H1 (cell line): ENCODE data around the gene KCNN1. TPM values are rescaled to one million over a fixed set of nuclear protein-coding genes. Genes with fewer than 3 reads are reported as not detected.

Source experiments
- CTCF ChIA-PET: fragments of 300-600 bp; sonication (Branson Sonifier 250); formaldehyde crosslinking; loops from one replicate; lab custom pipeline; 2021; ENCODE audit not compliant: partially characterized antibody; lab: Charles Lee
- POLR2A ChIA-PET: fragments of 300-600 bp; sonication (Branson Sonifier 250); formaldehyde crosslinking; loops from one replicate; lab custom pipeline; 2021; ENCODE audit warnings: inconsistent platforms; ENCODE audit not compliant: partially characterized antibody; lab: Charles Lee
- DNase-seq, 2 experiments: peaks; one replicate each; pipeline versions ENCODE4 v3.0.0 to v3.0.0-alpha.2; 2010 to 2022; ENCODE audit warnings: low spot score in 2 of 2, low read depth in 1 of 2, mixed read lengths in 1 of 2
- FAIRE-seq: peaks from 2 replicates; lab custom pipeline; 2011; peaks lifted over from hg19 to GRCh38; lab: Jason Lieb, UNC
- H2AFZ ChIP-seq: 2 replicates; pipeline ENCODE4 v1.8.1; 2012; ENCODE audit warnings: low read length, inconsistent platforms
- H2AK5ac ChIP-seq: 2 replicates; pipeline ENCODE4 v1.6.1; 2013; ENCODE audit warnings: low read depth, low read length
- H2BK120ac ChIP-seq: replicated peaks from 2 replicates; pipeline ENCODE3; 2013; ENCODE audit warnings: low read depth, low read length, inconsistent platforms
- H2BK12ac ChIP-seq: 2 replicates; pipeline ENCODE4 v1.6.1; 2013; ENCODE audit warnings: low read depth, low read length
- H2BK15ac ChIP-seq: 2 replicates; pipeline ENCODE4 v1.6.1; 2013; ENCODE audit warnings: low read length
- H2BK20ac ChIP-seq: 2 replicates; pipeline ENCODE4 v1.6.1; 2013; ENCODE audit warnings: low read length
- H2BK5ac ChIP-seq: 2 replicates; pipeline ENCODE4 v1.6.1; 2013; ENCODE audit warnings: low read depth, low read length
- H3K14ac ChIP-seq: 2 replicates; pipeline ENCODE4 v1.6.1; 2013; ENCODE audit warnings: inconsistent platforms; ENCODE audit not compliant: insufficient read length
- H3K18ac ChIP-seq: 2 replicates; pipeline ENCODE4 v1.6.1; 2013; ENCODE audit warnings: low read length; ENCODE audit errors: extremely low read depth
- H3K23ac ChIP-seq: 2 replicates; pipeline ENCODE4 v1.6.1; 2013; ENCODE audit warnings: inconsistent platforms; ENCODE audit not compliant: insufficient read length
- H3K23me2 ChIP-seq: 2 replicates; pipeline ENCODE4 v1.6.1; 2013; ENCODE audit warnings: low read depth, low read length
- H3K27ac ChIP-seq: 2 replicates; pipeline ENCODE4 v1.6.1; 2011; ENCODE audit warnings: low read depth, low read length, inconsistent platforms
- H3K27me3 ChIP-seq, 4 experiments: replicated peaks in 1 of 4; 1 replicate in 1 of 4; 2 replicates in 3 of 4; pipeline versions ENCODE4 v1.6.1 to v1.8.1; 2011 to 2013; ENCODE audit warnings: low read length in 3 of 4, mild to moderate bottlenecking in 3 of 4, inconsistent platforms in 2 of 4, mixed read lengths in 2 of 4, moderate library complexity in 1 of 4; ENCODE audit not compliant: control insufficient read depth in 3 of 4, insufficient read depth in 3 of 4; ENCODE audit errors: extremely low read depth in 1 of 4
- H3K36me3 ChIP-seq, 4 experiments: 2 replicates each; pipeline versions ENCODE4 v1.6.1 to v1.8.1; 2011 to 2013; ENCODE audit warnings: mild to moderate bottlenecking in 4 of 4, low read length in 3 of 4, moderate library complexity in 2 of 4, control low read depth in 1 of 4, inconsistent platforms in 1 of 4; ENCODE audit not compliant: insufficient read depth in 4 of 4, control insufficient read depth in 2 of 4
- H3K4ac ChIP-seq: replicated peaks from 2 replicates; pipeline ENCODE3; 2013; ENCODE audit warnings: low read length, low read depth, mixed read lengths, inconsistent platforms; ENCODE audit not compliant: insufficient read length
- H3K4me1 ChIP-seq, 4 experiments: replicated peaks in 1 of 4; 1 replicate in 1 of 4; 2 replicates in 3 of 4; pipeline versions ENCODE4 v1.6.1 to v1.8.1; 2011 to 2013; ENCODE audit warnings: low read length in 3 of 4, inconsistent platforms in 2 of 4, mixed read lengths in 1 of 4; ENCODE audit not compliant: insufficient read depth in 4 of 4, control insufficient read depth in 3 of 4
- H3K4me2 ChIP-seq, 2 experiments: 2 replicates each; pipeline versions ENCODE4 v1.6.1 to v1.8.1; 2011 to 2013; ENCODE audit warnings: low read depth in 2 of 2, low read length in 2 of 2, control low read depth in 1 of 2, inconsistent platforms in 1 of 2, mild to moderate bottlenecking in 1 of 2; ENCODE audit not compliant: insufficient read depth in 1 of 2
- H3K4me3 ChIP-seq, 4 experiments: fragments of 200-600, 300-600 bp in 1 of 4; sonication (generic), shearing (Covaris generic), sonication (Bioruptor Twin) in 1 of 4; 2 replicates each; pipeline versions ENCODE4 v1.5.1 to v1.8.1; 2011 to 2016; ENCODE audit warnings: low read length in 4 of 4, low read depth in 3 of 4, control low read depth in 2 of 4, inconsistent platforms in 2 of 4, mild to moderate bottlenecking in 2 of 4, mixed read lengths in 1 of 4, moderate library complexity in 1 of 4; ENCODE audit not compliant: insufficient read depth in 2 of 4; ENCODE audit errors: extremely low read depth in 1 of 4
- H3K56ac ChIP-seq: replicated peaks from 2 replicates; pipeline ENCODE3; 2013; ENCODE audit warnings: low read depth, mild to moderate bottlenecking, mixed read lengths, low read length, inconsistent platforms; ENCODE audit not compliant: insufficient read length
- H3K79me1 ChIP-seq: 2 replicates; pipeline ENCODE4 v1.6.1; 2013; ENCODE audit warnings: low read depth, low read length, control low read depth
- H3K79me2 ChIP-seq, 2 experiments: 2 replicates each; pipeline versions ENCODE4 v1.6.1 to v1.8.1; 2012 to 2013; ENCODE audit warnings: low read length in 2 of 2, mild to moderate bottlenecking in 2 of 2, inconsistent platforms in 1 of 2; ENCODE audit not compliant: insufficient read depth in 2 of 2, control insufficient read depth in 1 of 2
- H3K9ac ChIP-seq, 4 experiments: replicated peaks in 1 of 4; 1 replicate in 1 of 4; 2 replicates in 3 of 4; pipeline versions ENCODE4 v1.6.1 to v1.8.1; 2011 to 2013; ENCODE audit warnings: low read depth in 3 of 4, low read length in 3 of 4, control low read depth in 2 of 4, mild to moderate bottlenecking in 2 of 4, moderate library complexity in 2 of 4, inconsistent platforms in 1 of 4; ENCODE audit errors: extremely low read depth in 1 of 4
- H3K9me3 ChIP-seq, 2 experiments: 2 replicates each; pipeline versions ENCODE4 v1.6.1 to v1.8.1; 2012 to 2013; ENCODE audit warnings: mild to moderate bottlenecking in 2 of 2, moderate library complexity in 2 of 2, control low read depth in 1 of 2, inconsistent platforms in 1 of 2, low read depth in 1 of 2, low read length in 1 of 2, mixed read lengths in 1 of 2; ENCODE audit not compliant: insufficient read depth in 2 of 2
- H4K20me1 ChIP-seq, 2 experiments: replicated peaks in 1 of 2; 2 replicates each; pipeline versions ENCODE3 to v1.8.1; 2011 to 2013; ENCODE audit warnings: inconsistent platforms in 2 of 2, low read length in 2 of 2, mild to moderate bottlenecking in 1 of 2; ENCODE audit not compliant: insufficient read depth in 2 of 2, control insufficient read depth in 1 of 2
- H4K5ac ChIP-seq: 2 replicates; pipeline ENCODE4 v1.6.1; 2013; ENCODE audit warnings: low read length, low read depth, mixed read lengths, inconsistent platforms; ENCODE audit not compliant: insufficient read length
- H4K8ac ChIP-seq: 2 replicates; pipeline ENCODE4 v1.8.0; 2013; ENCODE audit warnings: mild to moderate bottlenecking, moderate library complexity, low read length, inconsistent platforms; ENCODE audit not compliant: insufficient read depth; ENCODE audit errors: extremely low read depth
- H4K91ac ChIP-seq: replicated peaks from 2 replicates; pipeline ENCODE3; 2013; ENCODE audit warnings: low read length, mixed read lengths, inconsistent platforms; ENCODE audit not compliant: insufficient read length
- CEBPB ChIP-seq: IDR thresholded peaks from 2 replicates; pipeline ENCODE4 v1.6.1; 2012; ENCODE audit warnings: low read depth, low read length
- EZH2 ChIP-seq: fragments of 200-600 bp; sonication (generic); IDR thresholded peaks from 2 replicates; pipeline ENCODE4 v1.7.1; 2012; ENCODE audit warnings: low read depth, mild to moderate bottlenecking, moderate library complexity, low read length, inconsistent platforms; ENCODE audit not compliant: severe bottlenecking
- KDM4A ChIP-seq: IDR thresholded peaks from one replicate; pipeline ENCODE4 v1.7.1; 2012; ENCODE audit warnings: low read depth, mild to moderate bottlenecking, moderate library complexity, low read length, inconsistent platforms; ENCODE audit not compliant: severe bottlenecking
- SIN3A ChIP-seq, 2 experiments: IDR thresholded peaks in 1 of 2; conservative IDR thresholded peaks in 1 of 2; 2 replicates each; pipeline ENCODE4 v1.6.1; 2011 to 2012; ENCODE audit warnings: low read length in 2 of 2, improper control_type of control experiment in 1 of 2, low read depth in 1 of 2, mild to moderate bottlenecking in 1 of 2
- YY1 ChIP-seq: IDR thresholded peaks from 2 replicates; pipeline ENCODE4 v1.6.1; 2011; ENCODE audit warnings: low read depth, mild to moderate bottlenecking, low read length
- WGBS, 2 experiments: shearing (Covaris generic) in 1 of 2; methylation state at CpG; one replicate each; pipeline versions ENCODE4 v1.1.6 to v1.1.7; 2013 to 2015; ENCODE audit warnings: low lambda C conversion rate in 2 of 2, mixed read lengths in 2 of 2, inconsistent platforms in 1 of 2, low coverage in 1 of 2, missing lambda C conversion rate in 1 of 2; ENCODE audit not compliant: insufficient replicate concordance in 2 of 2, insufficient coverage in 1 of 2, insufficient read length in 1 of 2; ENCODE audit errors: extremely low coverage in 1 of 2, missing lambda C conversion rate in 1 of 2; 5-methylcytosine and 5-hydroxymethylcytosine counted together
- polyA plus RNA-seq, 7 experiments: library from polyadenylated mRNA; depleted of rRNA in 3 of 7; stranded (reverse) in 5 of 7; unstranded in 2 of 7; fragments of >200 nt in 5 of 7; fragments of 200-250 nt in 2 of 7; gene quantifications; 1 replicate in 5 of 7; 2 replicates in 1 of 7; 4 replicates in 1 of 7; pipeline versions ENCODE4 v1.2.1 to v1.2.3, GENCODE V29; 2011 to 2013; ENCODE audit warnings: missing spikeins in 2 of 7, mixed read lengths in 2 of 7
- total RNA-seq: library from RNA; stranded (reverse); fragmentation: NEBNext Ultra II Directional; extraction: Animal tissue kit (Norgen Biotek cat#: 25700); gene quantifications from 2 replicates; pipeline ENCODE4 v1.2.1, GENCODE V29; 2021

The KCNN1 gene
- total and polyA plus RNA-seq, 2 of the 8 experiments (the other 6 are each of a cell fraction or from before 2014, with no cell fraction given), result 11.0 to 12.5 TPM

- DNase-seq, result peak in 1 of 2 experiments; percentile 62
- H4K91ac ChIP-seq, result peak overlapping the region; percentile 76
- H3K14ac ChIP-seq, result no peak overlapping the region
- no peaks in the 10 kb centered on the region for H3K79me2 ChIP-seq
- H4K20me1 ChIP-seq, result peaks cover 0 to 2% of the 10 kb centered on the region in 2 experiments
- H4K8ac ChIP-seq, result peak overlapping the region; percentile 68
- POLR2A ChIA-PET, result interaction anchor here (0.5 to 4.1 kb wide), 7 partner anchors 9 to 330 kb away, joined by 3 to 21 read pairs (median 6); partner anchors contain the start of gene JUND
- H3K4me3 ChIP-seq, result peak overlapping the region; percentile 48 to 73 (median 52)
- H3K9ac ChIP-seq, result peak overlapping the region in 1 of 4 experiments; percentile 13; a peak in 1 of 7 replicates
- H3K23me2 ChIP-seq, result peaks cover 30% of the 10 kb centered on the region
- H3K4ac ChIP-seq, result no peak overlapping the region
- H3K36me3 ChIP-seq, result no peaks in the 10 kb centered on the region
- H3K9me3 ChIP-seq, result no peaks in the 10 kb centered on the region
- H3K23ac ChIP-seq, result no peak overlapping the region
- TF ChIP-seq YY1 (no peak), KDM4A (peak; percentile 26), CEBPB (no peak), SIN3A (conservative IDR thresholded peaks at IDR 0.05 in 1 of 2, IDR thresholded peaks at IDR 0.05 in 1 of 2; ENCODE audit: low read depth in 1 of 2, low read length in 2 of 2) (0 out of 4 replicates have a peak, but pooled peaks of 1 of the 2 experiments have one; percentile 39), EZH2 (peak; percentile 4)
- H3K18ac ChIP-seq, result peak overlapping the region; percentile 68
- H2AK5ac ChIP-seq, result no peak overlapping the region; the same call in 1 of the 2 replicates
- peak overlapping the region; percentile 46; the same call in 1 of the 2 replicates for H2BK15ac ChIP-seq
- no peak overlapping the region for H2AFZ ChIP-seq
- no peak overlapping the region for H3K27ac ChIP-seq
- no peak overlapping the region for H2BK20ac ChIP-seq
- H3K4me2 ChIP-seq, result peak overlapping the region; percentile 88 to 94
- peaks cover 0 to 42% (median 23%) of the 10 kb centered on the region in 4 experiments; a peak in 6 of 7 replicates for H3K4me1 ChIP-seq
- H3K56ac ChIP-seq, result no peak overlapping the region
- H3K79me1 ChIP-seq, result no peaks in the 10 kb centered on the region
- H2BK120ac ChIP-seq, result peak overlapping the region; percentile 69
- H4K5ac ChIP-seq, result peak overlapping the region; percentile 5
- WGBS, 2 experiments, result 4% methylated on average over 16 of the region's 33 CpGs; no CpG with 5 or more reads in 1 of the 2 experiments
- peak overlapping the region; percentile 92 for H2BK12ac ChIP-seq
- CTCF ChIA-PET, result interaction anchor here (1.0 to 21.5 kb wide), 5 partner anchors 13 to 92 kb away, joined by 3 to 271 read pairs (median 4); partner anchors contain the start of genes RPL18A and SLC5A5
- peaks cover 19 to 55% (median 50%) of the 10 kb centered on the region in 4 experiments for H3K27me3 ChIP-seq
- FAIRE-seq, result no peak
- peak overlapping the region; percentile 71; the same call in 1 of the 2 replicates for H2BK5ac ChIP-seq
Observed at GRCh38 chr19:17951157-17951989, 15.5 kb upstream of the KCNN1 start.
